HepG2 (cell line): Measurements from ENCODE around the gene PRKN. TPM values are rescaled to one million over a fixed set of nuclear protein-coding genes. Genes with fewer than 3 reads are reported as not detected.

Experiments
- ATAC-seq: fragments of 200-7000 bp; cut with Tn5 transposase; 3 replicates; pipeline ENCODE4 v1.9.1; 2020; ENCODE audit warnings: mild to moderate bottlenecking, moderate library complexity
- BruUV-seq: library from RNA; stranded (reverse); fragments of 400-500 nt; replicated peaks from 2 replicates; lab custom pipeline; 2021; lab: Mats Ljungman, UMichigan
- CTCF ChIA-PET: fragments of 300-600 bp; formaldehyde crosslinking; extraction: SDS; loops from one replicate; lab custom pipeline; 2021; ENCODE audit warnings: low total read pairs, inconsistent platforms, low intra/inter-chr PET ratio; lab: Yijun Ruan, JAX
- POLR2A ChIA-PET: fragments of 350-600 bp; sonication (Branson Sonifier 250); formaldehyde crosslinking; loops from one replicate; lab custom pipeline; 2020; ENCODE audit warnings: antibody characterized with exemption, inconsistent platforms; lab: Yijun Ruan, JAX
- DNase-seq: peaks from one replicate; pipeline ENCODE4 v3.0.0-alpha.2; 2015; ENCODE audit warnings: low spot score
- FAIRE-seq: peaks from 3 replicates; lab custom pipeline; 2011; peaks lifted over from hg19 to GRCh38; lab: Jason Lieb, UNC
- H2AFZ ChIP-seq: one replicate; pipeline ENCODE4 v1.6.1; 2011; ENCODE audit warnings: low read length, inconsistent platforms
- H3K27ac ChIP-seq: fragments of 300-600 bp; 3 replicates; pipeline ENCODE4 v1.8.0; 2011; ENCODE audit warnings: mixed run types, mild to moderate bottlenecking, mixed read lengths, low read length, inconsistent platforms; ENCODE audit not compliant: insufficient read depth; ENCODE audit errors: extremely low read length
- H3K27me3 ChIP-seq, 2 experiments: fragments of 200-600 bp in 1 of 2; 2 replicates in 1 of 2; 3 replicates in 1 of 2; pipeline versions ENCODE4 v1.6.0 to v1.8.0; 2011; ENCODE audit warnings: low read length in 2 of 2, mild to moderate bottlenecking in 2 of 2, moderate library complexity in 2 of 2, inconsistent platforms in 1 of 2; ENCODE audit not compliant: insufficient read depth in 2 of 2, control insufficient read depth in 1 of 2
- H3K36me3 ChIP-seq, 2 experiments: fragments of 200-600 bp in 1 of 2; replicated peaks in 1 of 2; 2 replicates in 1 of 2; 3 replicates in 1 of 2; pipeline versions ENCODE4 v1.5.1 to v1.8.0; 2011; ENCODE audit warnings: low read length in 2 of 2, inconsistent platforms in 1 of 2; ENCODE audit not compliant: insufficient read depth in 2 of 2, control insufficient read depth in 1 of 2
- H3K4me1 ChIP-seq: 2 replicates; pipeline ENCODE4 v1.5.1; 2012; ENCODE audit warnings: low read length, inconsistent platforms; ENCODE audit not compliant: insufficient read depth
- H3K4me2 ChIP-seq: 2 replicates; pipeline ENCODE4 v1.6.0; 2011; ENCODE audit warnings: low read depth, low read length, inconsistent platforms
- H3K4me3 ChIP-seq, 3 experiments: fragments of 200-600 bp in 1 of 3; sonication (generic), shearing (Covaris generic) in 1 of 3; replicated peaks in 1 of 3; 2 replicates each; pipeline ENCODE4 v1.5.1; 2011 to 2016; ENCODE audit warnings: low read length in 3 of 3, inconsistent platforms in 2 of 3, low read depth in 2 of 3, mild to moderate bottlenecking in 2 of 3, control low read depth in 1 of 3, mixed read lengths in 1 of 3; ENCODE audit not compliant: insufficient read depth in 1 of 3
- H3K79me2 ChIP-seq: one replicate; pipeline ENCODE4 v1.6.1; 2011; ENCODE audit warnings: low read length, inconsistent platforms; ENCODE audit not compliant: insufficient read depth
- H3K9ac ChIP-seq: 2 replicates; pipeline ENCODE4 v1.6.0; 2011; ENCODE audit warnings: mild to moderate bottlenecking, low read depth, low read length, inconsistent platforms; ENCODE audit not compliant: insufficient read depth
- H3K9me3 ChIP-seq: 2 replicates; pipeline ENCODE4 v1.5.1; 2012; ENCODE audit warnings: mild to moderate bottlenecking, low read length
- H4K20me1 ChIP-seq: 2 replicates; pipeline ENCODE4 v1.6.0; 2011; ENCODE audit warnings: inconsistent platforms, mild to moderate bottlenecking, low read length, moderate library complexity; ENCODE audit not compliant: insufficient read depth
- KLF6 ChIP-seq: IDR thresholded peaks from 2 replicates; pipeline ENCODE4 v1.8.0; 2016; ENCODE audit warnings: missing biosample characterization, missing genetic modification reagents
- KMT2B ChIP-seq: IDR thresholded peaks from 2 replicates; pipeline ENCODE4 v1.6.1; 2016; ENCODE audit warnings: missing genetic modification reagents, missing compliant biosample characterization
- MIER3 ChIP-seq: IDR thresholded peaks from 2 replicates; pipeline ENCODE4 v1.6.1; 2016; ENCODE audit warnings: missing compliant biosample characterization, borderline replicate concordance
- NFIB ChIP-seq: sonication (generic); formaldehyde crosslinking; IDR thresholded peaks from 2 replicates; pipeline ENCODE4 v1.9.0; 2021; ENCODE audit warnings: missing genetic modification reagents, mild to moderate bottlenecking, borderline replicate concordance
- NR2F1 ChIP-seq, 2 experiments: fragments of 450-650 bp in 1 of 2; formaldehyde crosslinking in 1 of 2; IDR thresholded peaks; 2 replicates each; pipeline versions ENCODE4 v1.5.0 to v1.6.1; 2016 to 2020; ENCODE audit warnings: mild to moderate bottlenecking in 1 of 2, missing compliant biosample characterization in 1 of 2, missing genetic modification reagents in 1 of 2, moderate library complexity in 1 of 2
- RNF219 ChIP-seq: sonication (generic); formaldehyde crosslinking; IDR thresholded peaks from 2 replicates; pipeline ENCODE4 v1.5.0; 2020; ENCODE audit warnings: mild to moderate bottlenecking, missing genetic modification reagents
- ZNF335 ChIP-seq: sonication (generic); formaldehyde crosslinking; IDR thresholded peaks from 2 replicates; pipeline ENCODE4 v1.4.0; 2020; ENCODE audit warnings: missing genetic modification reagents
- ZNF503 ChIP-seq: sonication (generic); formaldehyde crosslinking; IDR thresholded peaks from 2 replicates; pipeline ENCODE4 v1.4.0; 2020; ENCODE audit warnings: missing genetic modification reagents
- ZNF790 ChIP-seq: sonication (generic); formaldehyde crosslinking; IDR thresholded peaks from 2 replicates; pipeline ENCODE4 v1.8.0; 2022; ENCODE audit warnings: missing genetic modification reagents, mild to moderate bottlenecking, borderline replicate concordance
- WGBS: methylation state at CpG from one replicate; pipeline ENCODE4 v1.1.6; 2017; ENCODE audit warnings: low lambda C conversion rate; 5-methylcytosine and 5-hydroxymethylcytosine counted together
- in situ Hi-C: cut with HindIII; loops from 2 replicates; pipeline ENCODE4 v1.10.0; 2017; ENCODE audit warnings: low pct_unique_long_range_greater_than_20kb; ENCODE audit not compliant: extremely low pct_ligation_motif_present
- intact Hi-C: fragments of 100-400 bp; cut with micrococcal nuclease; formaldehyde crosslinking; loops from one replicate; pipeline ENCODE4 v1.10.0; 2022; ENCODE audit not compliant: unreplicated experiment
- polyA plus RNA-seq, 8 experiments: library from polyadenylated mRNA; depleted of rRNA in 3 of 8; stranded (reverse) in 7 of 8; unstranded in 1 of 8; fragments of >200 nt; fragmentation: Illumina TruSeq in 4 of 8; extraction: Trizol in 4 of 8; gene quantifications; 2 replicates each; pipeline versions ENCODE4 v1.2.1 to v1.2.3, GENCODE V29; 2011 to 2016; ENCODE audit warnings: low read depth in 4 of 8, missing spikeins in 1 of 8, mixed read lengths in 1 of 8; ENCODE audit not compliant: insufficient read depth in 1 of 8
- total RNA-seq, 5 experiments: library from RNA; depleted of rRNA; stranded (reverse); fragments of >200 nt; fragmentation: Illumina TruSeq; extraction: Trizol; gene quantifications; 2 replicates each; pipeline ENCODE4 v1.2.3, GENCODE V29; 2016; ENCODE audit warnings: low read depth in 1 of 5

Gene PRKN
- total and polyA plus RNA-seq, 2 of the 13 experiments (the other 11 are each of a cell fraction or from before 2014, with no cell fraction given), result 0.31 to 0.44 TPM

- no peaks in the 10 kb centered on the region for H3K4me1 ChIP-seq
- ChIA-PET CTCF (no interaction called here), POLR2A (no interaction called here)
- BruUV-seq, result no TSS peak
- DNase-seq (no peak), ATAC-seq (no peak), FAIRE-seq (no peak)
- WGBS, result 68% methylated on average over 5 of the region's 5 CpGs
- H3K27ac ChIP-seq, result no peak overlapping the region
- no peaks in the 10 kb centered on the region for H3K27me3 ChIP-seq
- intact Hi-C loops, result no loop called here
- TF ChIP-seq RNF219 (no peak), ZNF503 (no peak), NR2F1 (CRISPR knock-in tag; IDR thresholded peaks at IDR 0.05) (no peak), NFIB (CRISPR knock-in tag) (no peak), MIER3 (CRISPR knock-in tag) (no peak), KLF6 (CRISPR knock-in tag) (no peak), ZNF335 (CRISPR knock-in tag) (no peak), ZNF790 (no peak), KMT2B (no peak)
- no peaks in the 10 kb centered on the region for H3K36me3 ChIP-seq
- H4K20me1 ChIP-seq, result no peaks in the 10 kb centered on the region
- in situ Hi-C loops, result no loop called here
- no peaks in the 10 kb centered on the region for H3K9me3 ChIP-seq
- H3K9ac ChIP-seq, result no peak overlapping the region
- no peaks in the 10 kb centered on the region for H3K79me2 ChIP-seq
- no peak overlapping the region for H2AFZ ChIP-seq
- H3K4me2 ChIP-seq, result no peak overlapping the region
- no peak overlapping the region for H3K4me3 ChIP-seq
Measured at GRCh38 chr6:161487694-161488093, 1239.9 kb downstream of the PRKN start.
